ENCODE measurements around the gene LHFPL6.

The LHFPL6 gene

GRCh38 chr13:39552246-39552645 is 50.7 kb downstream of the LHFPL6 start:
- DNase-seq = no peak

- DNase-seq = no peak
These were observed 52.1 kb downstream of the LHFPL6 start for GRCh38 chr13:39550931-39551330.

DNA sequence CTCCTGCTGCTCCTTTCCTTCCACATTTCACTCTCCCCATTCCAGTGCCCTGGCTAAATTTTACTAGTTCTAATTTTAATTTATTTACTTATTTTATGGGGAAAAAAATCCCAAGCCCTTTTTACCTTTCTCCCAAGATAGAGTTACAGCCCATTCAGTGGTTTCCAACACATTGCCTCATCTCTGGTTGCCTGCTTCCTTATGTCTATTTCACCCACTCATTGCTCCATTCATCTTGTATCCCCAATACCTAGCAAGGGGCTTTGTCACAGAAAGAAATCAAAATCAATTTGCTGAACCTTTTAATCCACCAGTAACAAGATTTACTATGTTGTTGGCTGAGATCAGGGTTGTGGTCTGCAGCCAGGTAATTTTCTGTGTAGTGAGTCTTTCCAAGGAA is 55.9 kb downstream of the LHFPL6 start:
- no peak for DNase-seq

- DNase-seq = no peak
These were observed 60.6 kb downstream of the LHFPL6 start for GRCh38 chr13:39542361-39542760.

DNA sequence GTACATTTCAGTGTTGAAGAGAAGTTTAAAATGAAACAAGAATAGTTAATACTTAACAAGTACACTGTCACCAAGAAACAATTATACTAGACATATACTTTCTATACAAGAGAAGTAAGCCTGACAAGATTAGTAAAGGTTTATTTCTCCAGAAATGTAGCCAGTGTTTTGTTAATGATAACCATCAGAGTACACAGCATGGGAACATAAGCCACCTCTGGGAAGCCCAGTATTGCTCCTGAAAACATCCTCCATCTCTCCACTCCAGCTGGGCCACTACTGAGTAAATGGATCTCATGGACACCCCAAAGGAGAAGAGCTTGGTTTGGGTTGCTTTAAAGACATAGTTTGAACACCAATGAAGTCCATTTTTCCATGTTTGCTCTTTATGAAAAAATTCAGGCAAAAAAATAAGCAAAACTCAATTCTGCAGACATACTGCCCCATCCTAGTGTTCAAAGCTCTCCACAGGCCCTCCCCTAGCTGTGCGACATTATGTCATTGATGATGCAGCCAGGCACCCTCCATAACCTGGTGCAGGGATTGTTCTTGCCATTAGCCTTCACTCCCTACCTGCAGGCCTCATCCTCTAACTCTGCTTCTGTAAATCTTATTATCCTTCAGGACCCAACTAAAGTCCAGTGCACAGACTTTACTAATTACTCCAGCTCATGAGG is 61.9 kb downstream of the LHFPL6 start:
- DNase-seq = no peak

DNA sequence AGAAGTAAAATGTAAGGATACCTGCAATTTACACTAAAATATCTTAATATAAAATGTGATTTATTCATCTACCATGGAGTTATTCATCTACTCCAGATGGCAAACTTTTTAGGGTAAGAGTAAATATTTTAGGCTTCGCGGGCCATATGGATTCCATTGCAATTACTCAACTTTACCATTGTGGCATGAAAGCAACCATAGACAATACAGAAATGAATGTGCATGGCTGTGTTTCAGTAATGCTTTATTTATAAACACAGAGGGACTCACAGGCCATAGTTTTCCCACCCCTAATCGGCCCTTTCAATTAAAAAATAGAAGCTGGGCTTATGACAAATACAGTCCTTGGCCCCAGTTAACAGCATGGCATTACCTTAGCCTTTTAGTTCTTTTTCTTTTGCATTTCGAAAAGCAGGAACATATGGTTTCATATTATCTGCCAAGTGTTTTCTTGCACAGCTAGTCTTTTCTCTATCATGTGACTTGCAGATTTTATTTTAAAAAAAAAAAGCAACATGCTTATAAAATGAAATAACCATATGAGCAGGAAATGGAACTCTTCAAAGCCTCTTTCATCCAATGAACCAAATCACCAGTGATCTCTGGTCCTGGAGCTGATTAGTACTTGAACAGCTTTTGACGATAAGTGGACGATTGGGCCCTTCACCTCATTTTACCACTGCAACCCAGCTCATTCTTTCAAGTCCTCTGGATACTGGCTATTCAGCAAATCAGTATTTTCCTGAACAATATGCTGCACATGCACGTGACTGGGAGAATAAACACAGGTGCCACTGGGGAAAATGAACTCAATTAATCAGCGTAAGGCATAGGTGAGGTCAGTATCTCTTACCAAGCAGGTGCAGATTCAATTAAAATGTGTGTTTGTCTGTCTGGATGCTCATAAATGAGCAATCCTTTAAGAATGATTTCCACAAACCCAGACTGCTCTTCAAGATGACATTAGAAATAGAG is 63.9 kb downstream of the LHFPL6 start:
- DNase-seq = no peak

GRCh38 chr13:39536906-39537305 is 66.1 kb downstream of the LHFPL6 start:
- no peak for DNase-seq

DNA sequence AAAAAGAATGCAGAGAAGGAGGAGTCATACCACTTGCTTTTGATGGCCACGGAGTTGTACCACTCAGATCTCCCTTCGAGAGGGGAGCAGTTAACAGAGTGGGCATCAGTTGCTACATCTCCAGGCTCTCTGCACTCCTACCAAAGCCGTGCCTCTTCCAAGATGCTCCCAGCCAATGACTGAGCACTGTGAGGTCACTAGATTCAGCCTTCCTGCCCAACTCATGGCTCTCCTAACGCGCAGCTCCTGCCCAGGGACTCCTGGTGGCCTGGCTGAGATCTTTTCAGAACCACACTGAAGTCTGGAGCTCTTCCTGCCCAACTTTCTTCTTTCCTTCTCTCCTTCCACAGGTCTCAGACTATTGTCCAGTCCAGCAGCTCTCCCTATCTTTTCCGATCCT is 66.7 kb downstream of the LHFPL6 start:
- no peak for DNase-seq

GRCh38 chr13:39533651-39534150 is 69.3 kb downstream of the LHFPL6 start:
- DNase-seq = no peak

DNA sequence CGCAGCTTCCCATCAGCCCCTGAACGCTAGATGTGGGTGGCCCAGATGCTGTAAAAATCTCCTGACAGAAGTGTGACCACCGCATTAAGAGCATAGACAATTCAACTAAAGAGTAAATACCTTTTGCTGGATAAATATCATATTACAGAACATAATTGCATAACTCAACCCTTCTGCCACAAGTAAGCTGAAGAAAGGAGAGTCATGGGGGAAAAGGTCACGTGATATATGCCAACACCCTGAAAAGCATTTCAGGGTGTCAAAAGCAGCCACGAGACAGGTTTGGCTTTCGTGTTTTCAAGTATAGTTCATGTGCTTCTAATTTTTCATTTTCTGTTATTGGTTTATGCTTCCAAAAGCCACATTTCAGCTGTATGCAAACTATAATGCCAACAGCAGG is 71.3 kb downstream of the LHFPL6 start:
- no peak for DNase-seq

DNA sequence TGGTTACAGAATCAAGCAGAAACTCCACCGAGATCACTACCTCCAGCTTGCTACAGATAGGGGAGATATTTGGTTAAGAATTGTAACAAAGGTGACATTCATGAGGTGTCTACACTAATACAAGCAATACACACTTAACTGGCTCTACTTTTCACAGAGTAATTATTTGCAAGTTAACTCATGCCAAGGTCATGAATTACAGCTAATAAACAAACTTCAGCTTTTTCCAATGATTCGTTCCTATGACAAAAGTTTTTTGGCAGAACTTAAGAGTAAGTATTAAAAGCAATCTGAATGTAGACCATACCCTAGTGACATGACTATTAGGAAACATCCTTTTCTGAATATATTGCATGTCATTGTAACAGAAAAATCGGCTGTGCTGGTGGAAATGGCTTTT is 72.1 kb downstream of the LHFPL6 start:
- no peak for DNase-seq

- DNase-seq = no peak
These were observed 74.4 kb downstream of the LHFPL6 start for GRCh38 chr13:39528661-39528980.

DNA sequence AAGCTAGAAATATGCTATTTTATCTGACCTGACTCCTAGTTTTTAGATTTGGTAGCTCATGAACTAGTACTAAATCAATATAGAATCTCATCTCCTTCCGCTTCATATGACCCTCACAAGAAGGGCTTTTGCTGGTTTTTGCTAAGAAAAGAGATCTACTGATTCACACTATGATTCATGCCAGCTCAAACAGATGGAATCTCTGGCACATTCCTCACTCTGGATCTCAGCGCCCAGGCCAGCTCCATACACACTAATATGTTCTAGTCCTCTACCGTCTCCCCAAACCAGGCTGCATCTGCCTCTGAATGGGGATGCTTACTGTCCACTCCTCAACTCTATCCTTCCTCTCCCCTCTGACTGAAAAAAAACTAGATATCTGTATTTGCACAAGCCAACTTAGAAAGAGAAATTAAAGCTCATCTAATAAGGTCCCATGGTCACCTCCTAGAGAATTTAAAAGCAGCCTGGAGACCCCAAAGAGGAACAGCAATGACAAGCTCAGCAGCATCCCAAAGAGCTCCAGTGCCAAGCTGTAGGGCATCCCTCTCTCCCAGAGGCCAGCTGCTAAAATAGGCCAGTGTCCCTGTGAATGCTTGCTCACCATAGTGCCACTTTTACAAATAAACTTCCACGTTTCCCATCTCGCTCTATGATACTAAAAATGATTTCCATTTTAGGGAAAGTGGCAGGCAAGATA is 74.9 kb downstream of the LHFPL6 start:
- DNase-seq = no peak

GRCh38 chr13:39527301-39527700 is 75.7 kb downstream of the LHFPL6 start:
- no peak for DNase-seq

GRCh38 chr13:39526499-39526898 is 76.5 kb downstream of the LHFPL6 start:
- DNase-seq = no peak

- no peak for DNase-seq
These were observed 77.5 kb downstream of the LHFPL6 start for GRCh38 chr13:39525506-39525905.

GRCh38 chr13:39524795-39525194 is 78.2 kb downstream of the LHFPL6 start:
- DNase-seq = no peak

DNA sequence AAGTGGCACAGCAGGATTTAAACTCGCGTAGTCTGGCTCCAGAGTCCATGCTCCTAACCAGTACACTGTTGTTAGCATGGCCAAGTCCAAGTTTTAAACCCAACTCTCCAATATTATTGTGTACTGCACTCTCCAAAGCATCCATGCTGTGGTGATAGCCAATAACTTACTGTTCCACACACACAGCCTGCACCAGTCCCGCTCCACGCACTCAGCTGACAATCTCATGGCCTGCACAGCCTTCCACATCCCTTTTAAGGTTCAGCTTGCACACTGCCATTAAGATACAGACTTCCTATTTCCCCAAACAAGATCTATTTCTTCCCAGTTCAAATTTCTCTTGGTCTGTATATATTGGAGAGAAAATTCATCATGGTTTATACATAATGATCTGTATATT is 80.7 kb downstream of the LHFPL6 start:
- no peak for DNase-seq

DNA sequence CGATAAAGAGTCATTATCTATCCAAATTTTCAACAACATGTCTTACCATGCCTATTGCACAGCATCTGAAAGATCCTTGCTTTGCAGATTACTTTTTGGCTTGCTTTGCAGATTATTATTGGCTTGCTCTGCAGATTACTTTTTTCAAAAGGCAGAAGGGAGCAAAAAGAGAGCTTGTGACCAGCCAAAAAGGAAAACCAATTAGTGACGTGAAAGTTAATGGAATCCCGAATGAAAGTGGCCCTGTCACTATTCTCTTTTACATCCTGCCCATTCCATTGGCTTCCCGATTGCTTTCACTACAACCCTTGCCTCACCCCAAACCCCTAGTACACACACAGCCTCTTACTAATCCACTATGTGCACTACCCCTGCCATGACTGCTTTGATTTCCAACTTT is 81.3 kb downstream of the LHFPL6 start:
- no peak for DNase-seq

GRCh38 chr13:39516096-39516495 is 86.9 kb downstream of the LHFPL6 start:
- DNase-seq = no peak

DNA sequence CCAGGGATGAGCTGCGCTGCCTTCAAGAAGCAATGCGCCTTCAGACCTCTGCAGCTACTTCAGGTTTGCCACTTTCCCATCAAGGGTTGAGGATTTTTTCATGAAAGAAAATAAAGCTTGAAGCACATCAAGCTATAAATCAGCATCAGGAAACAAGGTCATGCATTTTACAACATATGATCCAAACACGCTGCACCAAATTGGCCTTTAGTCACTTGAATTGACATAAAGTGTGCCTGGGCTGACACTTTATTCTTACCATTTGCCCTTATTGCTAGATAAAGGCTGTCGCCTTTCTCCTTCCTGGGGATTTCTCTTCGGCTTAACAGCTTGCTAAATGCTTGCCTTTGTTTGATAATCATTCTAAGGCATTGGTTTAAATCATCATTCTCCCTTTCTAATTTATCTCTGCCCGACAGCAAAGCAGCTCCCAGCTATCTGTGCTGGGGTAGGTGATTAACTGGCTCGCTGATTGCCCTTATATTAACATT is 87.7 kb downstream of the LHFPL6 start:
- no peak for DNase-seq

- no peak for DNase-seq
These were observed 90.3 kb downstream of the LHFPL6 start for GRCh38 chr13:39512687-39513086.

- DNase-seq = no peak
These were observed 92.7 kb downstream of the LHFPL6 start for GRCh38 chr13:39510316-39510695.
